GM12878 (cell line): ENCODE results near the gene TMC2. TPM values are rescaled to one million over a fixed set of nuclear protein-coding genes. Genes with fewer than 3 reads are reported as not detected.

Experiments
- ATAC-seq: fragments of 200-7000 bp; cut with Tn5 transposase; 3 replicates; pipeline ENCODE4 v1.9.1; 2020; ENCODE audit warnings: mild to moderate bottlenecking, moderate library complexity
- BruUV-seq: library from RNA; stranded (reverse); fragments of 400-500 nt; replicated peaks from 2 replicates; lab custom pipeline; 2021; lab: Mats Ljungman, UMichigan
- CTCF ChIA-PET: fragments of 300-600 bp; sonication (Branson Sonifier 250); formaldehyde crosslinking; extraction: SDS; loops from one replicate; lab custom pipeline; 2021; ENCODE audit warnings: inconsistent platforms; lab: Yijun Ruan, JAX
- POLR2A ChIA-PET: fragments of 350-600 bp; formaldehyde crosslinking; extraction: SDS; loops from one replicate; lab custom pipeline; 2021; ENCODE audit warnings: inconsistent platforms; lab: Charles Lee
- RAD21 ChIA-PET: fragments of 300-600 bp; sonication (Branson Sonifier 250); formaldehyde crosslinking; loops from one replicate; lab custom pipeline; 2023; ENCODE audit warnings: antibody characterized with exemption; ENCODE audit not compliant: unreplicated experiment; lab: Charles Lee
- SMC1A ChIA-PET: fragments of 300-600 bp; sonication (Branson Sonifier 250); formaldehyde crosslinking; loops from one replicate; lab custom pipeline; 2023; ENCODE audit not compliant: unreplicated experiment, uncharacterized antibody; lab: Charles Lee
- DNase-seq: peaks from one replicate; pipeline ENCODE4 v3.0.0-alpha.2; 2011; ENCODE audit warnings: low read depth, low spot score
- FAIRE-seq: peaks from 3 replicates; lab custom pipeline; 2011; peaks lifted over from hg19 to GRCh38; lab: Jason Lieb, UNC
- H2AFZ ChIP-seq: 2 replicates; pipeline ENCODE4 v1.6.0; 2011; ENCODE audit warnings: low read depth, low read length, control low read depth; ENCODE audit not compliant: control insufficient read depth
- H3K27ac ChIP-seq: 2 replicates; pipeline ENCODE4 v1.5.1; 2011; ENCODE audit warnings: control low read depth; ENCODE audit not compliant: control insufficient read depth, insufficient read depth
- H3K27me3 ChIP-seq, 2 experiments: replicated peaks in 1 of 2; 2 replicates each; pipeline versions ENCODE4 v1.6.0 to v1.6.1; 2011; ENCODE audit warnings: low read length in 1 of 2; ENCODE audit not compliant: control insufficient read depth in 2 of 2, insufficient read depth in 2 of 2
- H3K36me3 ChIP-seq, 2 experiments: 2 replicates each; pipeline ENCODE4 v1.5.1; 2011; ENCODE audit warnings: low read length in 1 of 2; ENCODE audit not compliant: control insufficient read depth in 2 of 2, insufficient read depth in 2 of 2
- H3K4me1 ChIP-seq: 2 replicates; pipeline ENCODE4 v1.6.1; 2011; ENCODE audit warnings: mild to moderate bottlenecking, low read length, moderate library complexity, mixed read lengths; ENCODE audit not compliant: control insufficient read depth, insufficient read depth
- H3K4me2 ChIP-seq: 2 replicates; pipeline ENCODE4 v1.6.0; 2011; ENCODE audit warnings: control low read depth; ENCODE audit not compliant: control insufficient read depth, insufficient read depth
- H3K4me3 ChIP-seq: fragments of 200-600 bp; sonication (generic); 2 replicates; pipeline ENCODE4 v1.5.1; 2016
- H3K79me2 ChIP-seq: 2 replicates; pipeline ENCODE4 v1.6.0; 2011; ENCODE audit warnings: low read length; ENCODE audit not compliant: control insufficient read depth, insufficient read depth
- H3K9ac ChIP-seq: 2 replicates; pipeline ENCODE4 v1.8.0; 2011; ENCODE audit warnings: low read length, control low read depth, mixed read lengths; ENCODE audit not compliant: control insufficient read depth, insufficient read depth
- H3K9me3 ChIP-seq: replicated peaks from 3 replicates; pipeline ENCODE4 v1.5.1; 2011; ENCODE audit warnings: mild to moderate bottlenecking, low read length; ENCODE audit not compliant: control insufficient read depth, insufficient read depth
- H4K20me1 ChIP-seq: 2 replicates; pipeline ENCODE4 v1.6.0; 2011; ENCODE audit not compliant: control insufficient read depth, insufficient read depth
- BMI1 ChIP-seq: fragments of 450-650 bp; IDR thresholded peaks from 2 replicates; pipeline ENCODE4 v1.6.1; 2016; ENCODE audit warnings: mild to moderate bottlenecking, moderate library complexity, borderline replicate concordance
- HDAC2 ChIP-seq: fragments of 200-600 bp; sonication (generic); IDR thresholded peaks from 2 replicates; pipeline ENCODE4 v1.6.1; 2017
- IKZF1 ChIP-seq: fragments of 450-650 bp; conservative IDR thresholded peaks from 2 replicates; pipeline ENCODE4 v1.6.1; 2017; ENCODE audit warnings: antibody characterized with exemption, mild to moderate bottlenecking
- KDM1A ChIP-seq: fragments of 200-600 bp; sonication (generic); IDR thresholded peaks from 2 replicates; pipeline ENCODE4 v1.6.1; 2016; ENCODE audit warnings: borderline replicate concordance
- NR2C1 ChIP-seq: fragments of 450-650 bp; IDR thresholded peaks from 2 replicates; pipeline ENCODE4 v1.6.1; 2017; ENCODE audit warnings: antibody characterized with exemption, mild to moderate bottlenecking, moderate library complexity
- POLR2AphosphoS5 ChIP-seq: IDR thresholded peaks from 2 replicates; pipeline ENCODE4 v1.6.1; 2011; ENCODE audit warnings: mild to moderate bottlenecking, low read length, inconsistent platforms
- SREBF1 ChIP-seq: IDR thresholded peaks from 2 replicates; pipeline ENCODE4 v1.6.1; 2012; ENCODE audit warnings: mild to moderate bottlenecking, low read length
- TCF3 ChIP-seq: IDR thresholded peaks from 2 replicates; pipeline ENCODE4 v1.6.1; 2012; ENCODE audit warnings: low read depth, mild to moderate bottlenecking, low read length, borderline replicate concordance; ENCODE audit not compliant: insufficient read depth
- USF1 ChIP-seq: IDR thresholded peaks from 2 replicates; pipeline ENCODE4 v1.6.1; 2011; ENCODE audit warnings: borderline replicate concordance, low read depth, mild to moderate bottlenecking, moderate library complexity, mixed read lengths, low read length; ENCODE audit not compliant: insufficient read depth; ENCODE audit errors: extremely low read length
- ZBTB11 ChIP-seq: fragments of 450-650 bp; formaldehyde crosslinking; IDR thresholded peaks from 2 replicates; pipeline ENCODE4 v1.5.0; 2022; ENCODE audit warnings: mild to moderate bottlenecking, missing genetic modification characterization
- ZNF207 ChIP-seq: fragments of 450-650 bp; IDR thresholded peaks from 2 replicates; pipeline ENCODE4 v1.6.1; 2014; ENCODE audit warnings: antibody characterized with exemption, mild to moderate bottlenecking, borderline replicate concordance
- ZNF384 ChIP-seq: IDR thresholded peaks from 2 replicates; pipeline ENCODE4 v1.6.1; 2012; ENCODE audit warnings: low read depth, mild to moderate bottlenecking, low read length, improper control_type of control experiment, borderline replicate concordance
- WGBS: methylation state at CpG from one replicate; pipeline ENCODE4 v1.1.6; 2016; ENCODE audit warnings: low lambda C conversion rate; ENCODE audit not compliant: insufficient replicate concordance, insufficient coverage; ENCODE audit errors: missing lambda C conversion rate; 5-methylcytosine and 5-hydroxymethylcytosine counted together
- in situ Hi-C: fragments of 300-500 bp; cut with MboI; formaldehyde crosslinking; loops from 9 replicates; pipeline ENCODE4 v1.14.3; 2018; ENCODE audit warnings: mixed read lengths
- intact Hi-C: fragments of 100-400 bp; cut with micrococcal nuclease; formaldehyde crosslinking; loops from one replicate; pipeline ENCODE4 v1.14.2; 2022; ENCODE audit not compliant: unreplicated experiment
- polyA plus RNA-seq, 11 experiments: library from polyadenylated mRNA; depleted of rRNA in 4 of 11; unstranded in 6 of 11; stranded (reverse) in 5 of 11; fragments of >200 nt; fragmentation: Nextera tagmentation in 4 of 11; fragmentation: Illumina TruSeq in 1 of 11; extraction: Ambion mirVana in 4 of 11; extraction: Trizol in 1 of 11; gene quantifications; 1 replicate in 1 of 11; 2 replicates in 10 of 11; pipeline versions ENCODE4 v1.2.1 to v1.2.3, GENCODE V29; 2011 to 2016; ENCODE audit warnings: inconsistent platforms in 2 of 11, missing spikeins in 2 of 11, low read depth in 1 of 11
- total RNA-seq, 4 experiments: library from RNA; depleted of rRNA in 3 of 4; stranded (reverse); fragments of >200 nt in 3 of 4; fragmentation: Illumina TruSeq in 1 of 4; extraction: Trizol in 1 of 4; gene quantifications; 2 replicates each; pipeline versions ENCODE4 v1.2.1 to v1.2.3, GENCODE V29; 2013 to 2021
- TF ChIP-seq, protein P1 (sequence below): fragments of 450-650 bp; formaldehyde crosslinking; IDR thresholded peaks from 2 replicates; pipeline ENCODE4 v1.4.0; 2022; ENCODE audit warnings: mild to moderate bottlenecking, moderate library complexity
- TF ChIP-seq, protein P2 (sequence below): fragments of 450-650 bp; IDR thresholded peaks from 2 replicates; pipeline ENCODE4 v1.6.1; 2016; ENCODE audit warnings: mild to moderate bottlenecking

TMC2 gene
- total and polyA plus RNA-seq, 10 of the 15 experiments (the other 5 are each of a cell fraction or from before 2014, with no cell fraction given): 0.08 TPM; not detected in 9

GRCh38 chr20:2602046-2602735 is 65.8 kb downstream of the TMC2 start (continued):
- TF ChIP-seq ZBTB11 (CRISPR knock-in tag): no peak
- no peak for TF ChIP-seq TCF3
- TF ChIP-seq HDAC2: no peak
- TF ChIP-seq NR2C1: no peak
- no peak for TF ChIP-seq KDM1A

DNA sequence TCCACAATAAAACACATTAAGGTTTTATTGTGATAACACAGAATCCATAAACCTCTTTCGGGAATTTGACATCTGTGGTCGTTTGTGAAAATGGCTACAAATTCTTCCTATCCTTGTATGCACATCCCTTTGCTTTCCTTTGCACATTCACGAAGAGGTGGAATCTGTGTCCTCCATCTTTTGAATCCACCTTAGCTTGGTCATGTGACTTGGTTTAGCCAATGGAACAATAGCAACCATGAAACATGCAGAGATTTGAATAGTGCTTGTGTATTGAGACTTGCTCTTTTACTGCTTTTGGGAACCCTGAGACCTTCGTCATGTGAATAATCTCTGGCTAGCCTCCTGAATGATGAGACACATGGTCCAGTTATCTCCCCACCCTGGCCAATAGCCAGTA is 66.4 kb downstream of the TMC2 start:
- WGBS: 52% methylated on average over 4 of the region's 4 CpGs
- no TSS peak for BruUV-seq
- Histone ChIP-seq H3K9ac (no peak overlapping the region), H3K4me1 (no peaks in the 10 kb centered on the region), H3K79me2 (no peaks in the 10 kb centered on the region), H3K27ac (no peak overlapping the region), H3K36me3 (no peaks in the 10 kb centered on the region), H4K20me1 (no peaks in the 10 kb centered on the region), H3K4me3 (no peak overlapping the region), H3K4me2 (no peak overlapping the region), H2AFZ (no peak overlapping the region)
- ATAC-seq (no peak), DNase-seq (no peak), FAIRE-seq (no peak)
- in situ Hi-C loops: no loop called here
- RAD21 ChIA-PET: no interaction called here
- SMC1A ChIA-PET: no interaction called here
- POLR2A ChIA-PET: no interaction called here
- intact Hi-C loops: no loop called here
- TF ChIP-seq, protein P1, sequence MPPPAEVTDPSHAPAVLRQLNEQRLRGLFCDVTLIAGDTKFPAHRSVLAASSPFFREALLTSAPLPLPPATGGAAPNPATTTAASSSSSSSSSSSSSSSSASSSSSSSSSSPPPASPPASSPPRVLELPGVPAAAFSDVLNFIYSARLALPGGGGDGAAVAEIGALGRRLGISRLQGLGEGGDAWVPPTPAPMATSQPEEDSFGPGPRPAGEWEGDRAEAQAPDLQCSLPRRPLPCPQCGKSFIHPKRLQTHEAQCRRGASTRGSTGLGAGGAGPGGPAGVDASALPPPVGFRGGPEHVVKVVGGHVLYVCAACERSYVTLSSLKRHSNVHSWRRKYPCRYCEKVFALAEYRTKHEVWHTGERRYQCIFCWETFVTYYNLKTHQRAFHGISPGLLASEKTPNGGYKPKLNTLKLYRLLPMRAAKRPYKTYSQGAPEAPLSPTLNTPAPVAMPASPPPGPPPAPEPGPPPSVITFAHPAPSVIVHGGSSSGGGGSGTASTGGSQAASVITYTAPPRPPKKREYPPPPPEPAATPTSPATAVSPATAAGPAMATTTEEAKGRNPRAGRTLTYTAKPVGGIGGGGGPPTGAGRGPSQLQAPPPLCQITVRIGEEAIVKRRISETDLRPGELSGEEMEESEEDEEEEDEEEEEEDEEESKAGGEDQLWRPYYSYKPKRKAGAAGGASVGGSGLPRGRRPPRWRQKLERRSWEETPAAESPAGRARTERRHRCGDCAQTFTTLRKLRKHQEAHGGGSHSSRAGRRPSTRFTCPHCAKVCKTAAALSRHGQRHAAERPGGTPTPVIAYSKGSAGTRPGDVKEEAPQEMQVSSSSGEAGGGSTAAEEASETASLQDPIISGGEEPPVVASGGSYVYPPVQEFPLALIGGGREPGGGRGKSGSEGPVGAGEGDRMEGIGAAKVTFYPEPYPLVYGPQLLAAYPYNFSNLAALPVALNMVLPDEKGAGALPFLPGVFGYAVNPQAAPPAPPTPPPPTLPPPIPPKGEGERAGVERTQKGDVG: no peak
- TF ChIP-seq ZNF384 (no peak), POLR2AphosphoS5 (no peak), USF1 (no peak), ZNF207 (no peak), SREBF1 (no peak), BMI1 (no peak), IKZF1 (no peak)
- TF ChIP-seq, protein P2, sequence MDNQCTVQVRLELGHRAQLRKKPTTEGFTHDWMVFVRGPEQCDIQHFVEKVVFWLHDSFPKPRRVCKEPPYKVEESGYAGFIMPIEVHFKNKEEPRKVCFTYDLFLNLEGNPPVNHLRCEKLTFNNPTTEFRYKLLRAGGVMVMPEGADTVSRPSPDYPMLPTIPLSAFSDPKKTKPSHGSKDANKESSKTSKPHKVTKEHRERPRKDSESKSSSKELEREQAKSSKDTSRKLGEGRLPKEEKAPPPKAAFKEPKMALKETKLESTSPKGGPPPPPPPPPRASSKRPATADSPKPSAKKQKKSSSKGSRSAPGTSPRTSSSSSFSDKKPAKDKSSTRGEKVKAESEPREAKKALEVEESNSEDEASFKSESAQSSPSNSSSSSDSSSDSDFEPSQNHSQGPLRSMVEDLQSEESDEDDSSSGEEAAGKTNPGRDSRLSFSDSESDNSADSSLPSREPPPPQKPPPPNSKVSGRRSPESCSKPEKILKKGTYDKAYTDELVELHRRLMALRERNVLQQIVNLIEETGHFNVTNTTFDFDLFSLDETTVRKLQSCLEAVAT: no peak
- TF ChIP-seq, all 136 proteins: peak for 0
- CTCF ChIA-PET: no interaction called here
- no peaks in the 10 kb centered on the region for H3K27me3 ChIP-seq
- H3K9me3 ChIP-seq: peaks cover 2% of the 10 kb centered on the region; the same call in 2 of the 3 replicates
